Activated CD8-positive, alpha-beta memory T cell treated with anti-CD3 and anti-CD28 coated beads for 36 hours (primary cell): Measurements from ENCODE around the gene SSPN. TPM values are rescaled to one million over a fixed set of nuclear protein-coding genes. Genes with fewer than 3 reads are reported as not detected.

Source experiments
- total RNA-seq, 2 experiments: library from RNA; stranded (reverse); gene quantifications; one replicate each; pipeline ENCODE4 v1.2.3, GENCODE V29; 2021

SSPN gene
- total RNA-seq, 2 experiments from 2014 or later: not detected

Other genes with a start within 250 kb of the SSPN start
- gene RASSF8, start 236.9 kb upstream of the SSPN start, total RNA-seq: under 1 TPM; 0.27 to 0.46 TPM
- not detected for gene BHLHE41, start 70.5 kb upstream of the SSPN start, total RNA-seq